ENCODE results near the gene MRGPRE.

The MRGPRE gene

DNA sequence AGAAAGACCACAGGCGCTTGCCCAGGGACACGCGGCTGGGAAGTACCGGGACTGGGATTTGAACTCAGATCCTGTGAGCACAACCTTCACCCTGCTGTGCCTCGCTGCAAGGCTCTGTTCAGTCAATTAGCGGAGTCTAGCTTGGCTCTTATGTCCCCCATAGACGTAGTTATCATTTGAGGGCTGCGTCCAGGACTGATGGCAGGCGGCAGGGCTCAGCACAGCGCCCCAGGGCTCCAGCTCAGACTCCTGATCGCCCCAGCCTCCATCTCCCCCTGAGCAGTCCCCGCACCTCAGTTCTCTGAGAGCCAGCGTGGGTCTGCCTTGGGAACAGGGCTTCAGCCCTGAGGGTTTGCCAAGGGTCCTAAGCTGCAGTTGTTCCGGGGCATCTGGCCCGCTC, 33.4 kb downstream of the MRGPRE start:
- Histone ChIP-seq H3K4me1 (ENCODE audit: low read depth, poor library complexity, severe bottlenecking) (no peaks in the 10 kb centered on the region), H3K36me3 (ENCODE audit: insufficient read depth) (no peaks in the 10 kb centered on the region), H3K27ac (no peak overlapping the region), H3K9ac (no peak overlapping the region), H3K79me2 (ENCODE audit: insufficient read depth, low read depth) (no peaks in the 10 kb centered on the region), H3K4me3 (IDR thresholded peaks at IDR 0.05; ENCODE audit: insufficient read depth, low read depth, low read length) (no peak overlapping the region), H3K4me2 (no peak overlapping the region), H3K27me3 (ENCODE audit: insufficient read depth, low read depth) (peaks cover 79% of the 10 kb centered on the region), H2AFZ (ENCODE audit: low read depth) (no peak overlapping the region), H4K20me1 (ENCODE audit: insufficient read depth) (no peaks in the 10 kb centered on the region)
- TF ChIP-seq, protein P1, sequence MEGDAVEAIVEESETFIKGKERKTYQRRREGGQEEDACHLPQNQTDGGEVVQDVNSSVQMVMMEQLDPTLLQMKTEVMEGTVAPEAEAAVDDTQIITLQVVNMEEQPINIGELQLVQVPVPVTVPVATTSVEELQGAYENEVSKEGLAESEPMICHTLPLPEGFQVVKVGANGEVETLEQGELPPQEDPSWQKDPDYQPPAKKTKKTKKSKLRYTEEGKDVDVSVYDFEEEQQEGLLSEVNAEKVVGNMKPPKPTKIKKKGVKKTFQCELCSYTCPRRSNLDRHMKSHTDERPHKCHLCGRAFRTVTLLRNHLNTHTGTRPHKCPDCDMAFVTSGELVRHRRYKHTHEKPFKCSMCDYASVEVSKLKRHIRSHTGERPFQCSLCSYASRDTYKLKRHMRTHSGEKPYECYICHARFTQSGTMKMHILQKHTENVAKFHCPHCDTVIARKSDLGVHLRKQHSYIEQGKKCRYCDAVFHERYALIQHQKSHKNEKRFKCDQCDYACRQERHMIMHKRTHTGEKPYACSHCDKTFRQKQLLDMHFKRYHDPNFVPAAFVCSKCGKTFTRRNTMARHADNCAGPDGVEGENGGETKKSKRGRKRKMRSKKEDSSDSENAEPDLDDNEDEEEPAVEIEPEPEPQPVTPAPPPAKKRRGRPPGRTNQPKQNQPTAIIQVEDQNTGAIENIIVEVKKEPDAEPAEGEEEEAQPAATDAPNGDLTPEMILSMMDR (conservative IDR thresholded peaks at IDR 0.05; ENCODE audit: low read depth, low read length), result no peak

DNA sequence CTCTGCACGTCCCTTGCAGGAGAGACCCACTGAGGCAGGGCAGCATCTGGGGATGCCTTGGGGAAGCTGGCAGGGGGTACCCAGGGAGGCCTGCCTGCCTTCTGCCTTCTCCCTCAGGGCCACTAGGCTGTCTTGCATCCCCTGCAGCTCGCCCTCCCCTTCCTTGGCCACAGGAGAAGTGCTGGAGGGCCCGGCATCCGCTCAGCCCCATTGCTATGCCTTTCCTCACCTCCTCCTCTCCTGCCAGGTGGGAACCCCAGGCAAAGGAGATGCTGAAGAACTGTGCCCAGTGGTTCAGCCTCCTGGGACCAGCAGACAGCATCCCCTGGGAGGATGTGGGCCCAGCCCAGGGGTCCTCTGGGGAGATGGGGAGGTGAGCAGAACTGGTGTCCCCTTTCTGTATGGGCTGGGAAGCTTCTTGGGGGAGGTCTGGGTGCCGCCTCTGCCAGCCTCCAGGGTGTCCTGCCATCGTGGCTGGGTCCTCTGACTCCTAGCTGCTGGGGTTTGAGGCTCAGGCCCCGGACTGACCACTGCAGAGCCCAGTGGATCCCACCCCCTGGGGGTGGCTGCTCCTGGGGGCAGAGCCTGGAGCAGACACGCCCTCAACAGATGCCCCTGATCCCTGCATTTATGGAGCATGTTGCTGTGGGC, 34.2 kb downstream of the MRGPRE start:
- Histone ChIP-seq H3K4me3 (IDR thresholded peaks at IDR 0.05; ENCODE audit: insufficient read depth, low read depth, low read length) (no peak overlapping the region), H3K4me1 (ENCODE audit: low read depth, poor library complexity, severe bottlenecking) (no peaks in the 10 kb centered on the region), H4K20me1 (ENCODE audit: insufficient read depth) (no peaks in the 10 kb centered on the region), H3K27me3 (ENCODE audit: insufficient read depth, low read depth) (peaks cover 81% of the 10 kb centered on the region), H2AFZ (ENCODE audit: low read depth) (no peak overlapping the region), H3K27ac (no peak overlapping the region), H3K36me3 (ENCODE audit: insufficient read depth) (no peaks in the 10 kb centered on the region), H3K4me2 (no peak overlapping the region), H3K79me2 (ENCODE audit: insufficient read depth, low read depth) (no peaks in the 10 kb centered on the region), H3K9ac (no peak overlapping the region)
- TF ChIP-seq, protein P1 (conservative IDR thresholded peaks at IDR 0.05; ENCODE audit: low read depth, low read length), result no peak

DNA sequence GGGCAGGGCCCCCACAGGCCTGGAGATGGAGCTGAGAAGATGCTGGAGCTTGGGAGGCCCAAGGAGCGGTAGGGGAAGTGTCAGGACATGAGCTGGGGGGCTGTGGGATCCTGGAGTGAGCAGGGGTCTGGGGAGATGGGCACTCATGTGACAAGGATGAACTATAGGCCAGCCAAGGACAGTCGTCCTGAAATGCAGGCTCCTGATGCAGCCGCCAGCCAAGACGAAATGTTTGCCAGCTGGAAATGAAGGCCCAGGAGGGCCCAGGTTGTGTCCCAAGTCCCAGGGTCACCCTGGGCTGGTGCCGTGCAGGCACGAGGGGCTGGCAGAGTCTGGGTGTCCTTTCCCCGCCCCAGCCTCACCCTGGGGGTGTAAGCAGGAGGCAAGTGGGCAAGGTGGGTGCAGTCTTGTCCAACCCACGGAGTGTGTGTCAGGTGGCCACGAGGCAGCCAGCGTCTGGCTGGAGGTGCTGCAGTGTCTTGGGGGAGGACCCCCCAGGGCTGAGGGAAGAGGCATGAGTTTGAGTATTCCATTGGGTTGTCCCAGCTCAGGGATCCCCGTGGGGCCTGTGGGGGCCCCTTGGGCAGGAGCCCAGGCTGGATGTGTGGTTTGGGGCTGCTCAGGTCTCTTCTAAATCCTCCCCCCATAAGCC, 35.0 kb downstream of the MRGPRE start:
- TF ChIP-seq, protein P1 (conservative IDR thresholded peaks at IDR 0.05; ENCODE audit: low read depth, low read length), result no peak
- Histone ChIP-seq H3K36me3 (ENCODE audit: insufficient read depth) (no peaks in the 10 kb centered on the region), H3K9ac (no peak overlapping the region), H2AFZ (ENCODE audit: low read depth) (no peak overlapping the region), H3K4me2 (no peak overlapping the region), H3K27me3 (ENCODE audit: insufficient read depth, low read depth) (peaks cover 80% of the 10 kb centered on the region), H3K27ac (no peak overlapping the region), H3K79me2 (ENCODE audit: insufficient read depth, low read depth) (no peaks in the 10 kb centered on the region), H4K20me1 (ENCODE audit: insufficient read depth) (no peaks in the 10 kb centered on the region), H3K4me3 (IDR thresholded peaks at IDR 0.05; ENCODE audit: insufficient read depth, low read depth, low read length) (no peak overlapping the region), H3K4me1 (ENCODE audit: low read depth, poor library complexity, severe bottlenecking) (no peaks in the 10 kb centered on the region)

DNA sequence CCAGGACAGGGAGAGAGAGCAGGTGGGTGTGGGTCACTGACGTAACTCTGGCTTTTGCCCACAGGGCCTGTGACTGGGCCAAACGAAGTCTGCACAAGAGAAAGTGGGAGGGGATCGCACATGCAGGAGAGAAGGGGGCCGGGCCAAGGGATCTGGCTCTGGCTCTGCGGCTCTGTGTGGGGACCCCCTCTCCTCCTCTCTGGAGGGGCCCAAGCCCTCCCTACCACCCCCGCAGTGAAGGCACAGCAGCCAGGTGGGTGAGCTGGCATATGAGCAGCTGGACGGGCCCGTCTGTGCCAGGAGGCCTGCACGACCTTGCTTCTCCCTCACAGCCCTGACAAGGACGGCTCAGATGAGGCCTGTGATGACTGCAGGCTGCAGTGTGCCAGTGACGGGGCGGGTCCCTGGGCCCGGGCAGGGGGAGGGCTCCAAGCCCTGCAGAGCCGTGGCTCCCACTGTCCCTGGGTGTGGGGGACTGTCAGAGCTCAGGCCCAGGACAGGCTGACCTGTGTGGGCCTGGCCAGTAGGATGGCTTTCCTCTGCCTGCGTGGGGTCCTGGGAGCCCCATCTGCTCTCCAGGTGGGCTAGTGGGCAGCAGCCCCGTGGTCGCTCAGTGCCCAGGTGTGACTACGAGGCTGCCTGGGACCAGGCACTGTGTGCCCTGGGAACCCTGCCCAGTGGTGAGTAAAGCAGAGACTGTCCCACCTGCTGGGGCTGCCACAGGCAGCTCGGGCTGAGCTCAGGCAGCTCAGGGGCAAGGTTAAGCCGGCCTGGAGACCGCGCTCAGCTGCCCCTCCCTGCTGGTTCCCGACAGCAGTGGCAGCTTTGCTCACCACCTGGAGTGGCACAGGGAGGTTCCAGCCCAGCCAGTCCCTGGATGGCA, 35.8 kb downstream of the MRGPRE start:
- TF ChIP-seq, protein P1 (conservative IDR thresholded peaks at IDR 0.05; ENCODE audit: low read depth, low read length), result no peak
- Histone ChIP-seq H3K27ac (no peak overlapping the region), H3K4me3 (IDR thresholded peaks at IDR 0.05; ENCODE audit: insufficient read depth, low read depth, low read length) (no peak overlapping the region), H3K4me1 (ENCODE audit: low read depth, poor library complexity, severe bottlenecking) (no peaks in the 10 kb centered on the region), H3K36me3 (ENCODE audit: insufficient read depth) (no peaks in the 10 kb centered on the region), H3K79me2 (ENCODE audit: insufficient read depth, low read depth) (no peaks in the 10 kb centered on the region), H3K9ac (no peak overlapping the region), H3K4me2 (no peak overlapping the region), H4K20me1 (ENCODE audit: insufficient read depth) (no peaks in the 10 kb centered on the region), H2AFZ (ENCODE audit: low read depth) (no peak overlapping the region), H3K27me3 (ENCODE audit: insufficient read depth, low read depth) (peaks cover 77% of the 10 kb centered on the region)

Measured in KMS-11 (cell line).